HG02852 (cell line): ENCODE data around the gene YPEL4.

Experiments
- ATAC-seq: cut with Tn5 transposase; IDR thresholded peaks from one replicate; pipeline ENCODE4 v1.9.1; 2021; ENCODE audit warnings: mild to moderate bottlenecking, moderate library complexity; ENCODE audit not compliant: unreplicated experiment

The YPEL4 gene

GRCh38 chr11:57651408-57651807 lies 1.7 kb upstream of the YPEL4 start:
- no peak for ATAC-seq

GRCh38 chr11:57650739-57651090 lies 1.0 kb upstream of the YPEL4 start:
- ATAC-seq: no peak

GRCh38 chr11:57648801-57649735 lies 644 bp downstream of the YPEL4 start:
- no peak for ATAC-seq

- ATAC-seq: no peak
Measured at GRCh38 chr11:57647960-57648800, 1.5 kb downstream of the YPEL4 start.

GRCh38 chr11:57647372-57647771 lies 2.3 kb downstream of the YPEL4 start:
- no peak for ATAC-seq

- ATAC-seq: no peak
Measured at GRCh38 chr11:57646799-57647303, 2.9 kb downstream of the YPEL4 start.

GRCh38 chr11:57646194-57646798 lies 3.4 kb downstream of the YPEL4 start:
- ATAC-seq: no peak

- ATAC-seq: no peak
Measured at GRCh38 chr11:57645689-57646085, 4.0 kb downstream of the YPEL4 start.

- ATAC-seq: no peak
Measured at GRCh38 chr11:57644748-57645688, 4.7 kb downstream of the YPEL4 start.

- ATAC-seq: no peak
Measured at GRCh38 chr11:57643802-57644201, 5.9 kb downstream of the YPEL4 start.

- peak; percentile 36 for ATAC-seq
Measured at GRCh38 chr11:57641011-57641807, 8.5 kb downstream of the YPEL4 start.

- ATAC-seq: no peak
Measured at GRCh38 chr11:57640068-57640800, 9.5 kb downstream of the YPEL4 start.

GRCh38 chr11:57639321-57640067 lies 10.2 kb downstream of the YPEL4 start:
- ATAC-seq: no peak

GRCh38 chr11:57638811-57639320 lies 10.8 kb downstream of the YPEL4 start:
- no peak for ATAC-seq

GRCh38 chr11:57638005-57638781 lies 11.5 kb downstream of the YPEL4 start:
- peak; percentile 43 for ATAC-seq

- no peak for ATAC-seq
Measured at GRCh38 chr11:57637626-57638004, 12.1 kb downstream of the YPEL4 start.

GRCh38 chr11:57635246-57635645 lies 14.5 kb downstream of the YPEL4 start:
- ATAC-seq: no peak
